GM19193 (cell line): ENCODE results near the gene CCDC61.

Experiments used
- POLR2A ChIP-seq: IDR thresholded peaks from 4 replicates; pipeline ENCODE4 v1.6.1; 2011; ENCODE audit not compliant: insufficient read depth, insufficient read length; ENCODE audit errors: extremely low read depth

The CCDC61 gene

DNA sequence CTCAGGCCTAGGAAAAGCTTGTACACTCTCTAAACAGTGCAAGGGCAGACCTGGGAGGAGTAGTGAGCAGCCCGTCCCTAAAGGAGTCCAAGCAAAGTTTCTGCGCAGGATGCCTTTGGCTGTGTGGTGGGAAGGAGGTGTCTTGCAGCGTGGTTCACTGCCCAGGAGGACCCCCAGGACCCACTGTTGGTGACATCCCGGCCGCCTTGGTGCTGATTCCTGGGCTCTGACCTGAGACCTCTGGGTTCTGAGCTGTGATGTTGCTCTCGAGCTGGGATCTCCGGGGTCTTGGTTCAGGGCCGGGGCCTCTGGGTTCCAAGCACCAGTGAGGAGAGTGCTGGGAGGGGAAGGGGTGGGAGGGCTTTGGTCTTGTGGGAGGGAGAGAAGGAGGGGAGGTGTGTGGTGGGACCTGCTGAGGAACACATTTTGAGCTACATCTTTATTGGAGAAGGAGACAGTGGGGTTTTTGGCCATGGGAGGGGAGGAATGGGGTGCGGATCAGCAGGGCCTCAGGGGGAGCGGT, 23.5 kb downstream of the CCDC61 start:
- no peak for TF ChIP-seq POLR2A

- no peak for TF ChIP-seq POLR2A
Observed at GRCh38 chr19:46019270-46019669, 24.0 kb downstream of the CCDC61 start.

DNA sequence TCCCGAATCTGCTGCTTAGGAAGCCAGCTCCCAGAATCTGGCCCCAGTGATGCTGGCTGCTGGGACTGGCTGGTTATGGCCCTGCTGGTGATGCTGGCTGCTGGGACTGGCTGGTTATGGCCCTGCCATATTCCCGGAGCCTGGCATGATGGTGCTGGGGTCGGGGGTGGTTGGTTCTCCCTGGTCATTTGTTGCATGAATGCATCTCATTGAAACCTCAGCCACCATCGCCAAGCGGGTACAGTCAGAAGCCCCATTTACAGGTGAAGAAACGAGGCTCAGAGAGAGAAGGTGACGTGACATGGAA, 25.5 kb downstream of the CCDC61 start:
- no peak for TF ChIP-seq POLR2A

DNA sequence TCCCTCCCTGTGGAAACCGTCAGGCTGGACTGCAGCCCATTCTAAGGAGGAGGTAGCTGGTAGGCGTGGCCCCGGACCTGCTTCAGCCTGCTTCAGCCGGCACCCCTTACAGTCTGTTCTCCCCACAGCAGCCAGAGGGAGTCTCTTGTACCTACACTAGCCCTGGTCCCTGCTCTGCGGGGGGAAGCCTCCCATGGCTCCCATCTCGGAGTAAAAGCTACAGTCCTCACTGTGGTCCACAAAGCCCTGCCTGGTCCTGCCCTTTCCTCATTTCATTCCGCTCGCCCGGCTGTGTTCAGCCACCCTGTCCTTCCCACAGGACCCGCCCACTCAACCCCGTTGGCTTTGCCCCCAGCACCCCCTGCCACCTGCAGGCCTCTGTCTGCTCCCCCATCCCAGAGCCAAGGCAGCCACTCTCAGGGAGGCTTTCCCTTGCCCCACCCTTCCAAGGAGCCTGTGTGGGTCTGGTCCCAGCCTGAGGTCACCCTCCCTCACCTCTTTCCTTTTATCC, 26.3 kb downstream of the CCDC61 start:
- no peak for TF ChIP-seq POLR2A

DNA sequence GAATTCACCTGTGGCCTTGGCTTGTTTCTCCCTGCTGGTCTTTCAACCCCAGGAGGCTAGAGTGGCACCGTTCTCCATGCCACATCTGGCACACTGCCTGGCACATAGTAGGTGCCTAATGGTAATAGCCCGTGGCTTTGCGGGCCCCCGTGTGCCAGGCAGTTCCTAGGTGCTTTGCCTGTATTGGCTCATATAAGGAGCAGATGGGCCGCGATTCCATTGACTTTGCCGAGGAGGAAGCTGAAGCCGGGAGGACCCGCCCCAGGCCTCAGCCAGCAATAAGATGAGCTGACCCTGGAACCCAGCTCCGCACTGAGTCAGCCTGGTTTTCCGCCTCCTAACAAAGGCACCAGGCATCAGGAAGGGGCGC, 26.8 kb downstream of the CCDC61 start:
- TF ChIP-seq POLR2A, result no peak

DNA sequence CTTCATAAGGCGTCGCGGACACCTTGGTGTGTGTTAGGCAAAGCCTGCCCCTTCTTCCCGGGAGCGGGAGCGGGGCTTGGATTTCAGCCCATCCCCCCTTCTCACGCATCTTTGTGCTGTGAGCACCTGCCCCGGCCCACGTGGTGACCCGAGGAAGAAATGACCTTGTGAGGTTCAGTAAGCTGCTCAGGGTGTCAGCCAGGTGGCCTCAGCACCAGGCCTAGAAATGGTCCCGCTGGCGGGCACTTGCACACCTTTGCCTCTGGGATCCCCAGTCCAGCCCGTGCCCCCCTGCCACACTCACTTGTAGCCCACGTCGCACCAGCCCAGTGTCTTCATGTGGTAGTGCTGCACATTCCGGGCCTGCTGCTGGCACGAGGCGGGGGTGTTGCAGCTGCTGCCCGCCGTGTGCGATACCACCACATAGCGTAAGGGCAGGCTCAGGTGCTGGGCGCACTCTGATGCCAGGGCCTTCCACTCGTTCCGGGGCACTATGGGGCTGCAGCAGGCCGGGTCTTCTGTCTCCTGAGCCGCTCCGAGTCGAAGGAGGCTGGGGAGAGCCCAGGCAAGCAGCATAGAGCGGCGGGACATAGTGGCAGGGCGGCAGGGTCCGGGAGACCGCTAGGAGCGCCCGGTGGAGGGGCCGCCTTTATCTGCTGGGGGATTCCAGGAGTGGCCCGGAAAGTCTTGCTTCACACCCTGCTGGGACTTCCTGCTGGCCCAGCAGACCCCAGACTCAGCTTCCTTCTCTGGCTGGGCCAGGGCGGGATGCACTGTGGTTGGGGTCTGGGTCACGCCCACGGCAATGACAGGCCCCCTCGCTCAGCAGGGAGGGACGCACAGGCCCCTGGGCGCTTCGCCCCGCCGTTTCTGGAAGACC, 27.4 kb downstream of the CCDC61 start, which contains the start of gene PGLYRP1:
Gene PGLYRP1, minus strand, starts transcription at position 623 of the 880 bp plus-strand sequence. Its CDS starts 32 bp downstream, at position 591.
- no peak for TF ChIP-seq POLR2A

DNA sequence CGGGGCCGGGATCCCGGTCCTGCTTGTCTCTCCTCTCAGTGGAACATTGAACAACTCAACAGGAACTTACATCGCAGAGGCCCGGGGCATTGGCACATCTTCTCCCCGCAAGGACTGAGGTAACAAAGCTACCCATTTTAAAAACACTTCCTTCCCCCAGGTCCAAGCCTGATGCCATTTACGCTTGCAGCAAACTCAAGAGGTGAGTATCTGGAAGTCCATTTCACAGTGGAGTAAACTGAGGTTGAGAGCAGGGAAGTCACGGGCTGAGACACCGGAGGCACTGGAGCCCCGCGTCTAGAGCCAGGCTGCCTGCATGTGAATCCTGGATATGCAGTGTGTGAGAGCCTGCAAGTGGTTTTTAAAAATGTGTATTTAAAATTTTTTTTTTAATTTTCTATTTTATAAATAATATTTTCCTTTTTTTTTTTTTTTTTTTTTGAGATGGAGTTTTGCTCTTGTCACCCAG, 28.1 kb downstream of the CCDC61 start:
- no peak for TF ChIP-seq POLR2A

- no peak for TF ChIP-seq POLR2A
Observed at GRCh38 chr19:46025835-46026234, 30.6 kb downstream of the CCDC61 start.

DNA sequence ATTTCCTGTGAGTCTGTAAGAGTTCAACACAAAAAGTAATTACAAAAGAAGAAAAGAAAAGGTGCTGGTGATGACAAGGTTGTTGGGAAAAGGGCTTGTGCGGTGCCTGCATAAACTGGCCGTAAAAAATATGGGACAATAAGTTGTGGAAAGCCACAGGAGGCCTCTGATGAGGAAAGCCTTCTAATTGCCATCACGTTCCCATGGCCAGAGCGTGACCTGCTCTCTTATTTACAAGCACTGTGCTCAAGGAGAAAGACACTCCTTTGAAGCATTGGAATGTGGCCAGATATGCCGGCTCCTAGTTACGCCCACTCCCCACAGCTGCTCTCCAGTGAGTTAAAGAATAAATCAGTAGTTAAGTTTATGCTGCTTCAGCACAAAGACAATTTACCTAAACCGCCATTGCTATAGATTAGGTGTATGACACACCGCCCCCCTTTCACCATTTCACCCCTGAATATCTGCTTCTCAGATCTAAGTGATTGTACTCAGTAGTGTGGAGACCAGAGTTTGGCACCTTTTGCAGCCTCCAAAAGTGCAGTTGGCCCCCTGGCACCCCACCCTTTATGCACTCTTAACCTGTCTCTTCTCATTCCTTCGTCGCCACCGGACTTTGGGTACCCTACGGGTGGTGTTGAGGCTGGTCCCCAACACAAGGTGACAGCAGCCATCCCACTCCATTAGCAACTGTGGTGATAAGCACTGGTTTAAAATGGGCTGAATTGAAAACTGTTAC, 35.7 kb downstream of the CCDC61 start:
- TF ChIP-seq POLR2A, result no peak

GRCh38 chr19:46031781-46032596, 36.7 kb downstream of the CCDC61 start:
- no peak for TF ChIP-seq POLR2A

GRCh38 chr19:46032597-46033025, 37.3 kb downstream of the CCDC61 start:
- TF ChIP-seq POLR2A, result no peak

DNA sequence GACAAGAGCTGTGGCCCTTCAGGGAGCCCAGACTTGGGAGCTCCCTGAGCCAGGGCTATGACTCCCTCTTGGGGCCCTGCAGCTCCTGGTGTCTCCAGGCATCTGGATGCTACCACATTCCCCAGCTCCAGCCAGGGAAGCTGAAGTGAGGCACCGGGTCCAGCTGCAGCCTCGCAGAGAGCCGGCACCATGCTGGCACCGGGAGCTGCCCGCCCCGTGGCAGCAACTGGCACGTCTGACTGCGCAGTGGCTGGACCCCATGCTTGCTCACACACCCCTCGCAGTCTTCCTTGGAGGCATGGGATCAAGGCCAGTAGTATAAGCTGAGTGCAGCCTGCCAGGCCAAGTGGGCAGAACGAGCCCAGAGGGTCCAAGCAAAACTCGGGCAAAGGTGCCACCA, 38.1 kb downstream of the CCDC61 start:
- TF ChIP-seq POLR2A, result no peak

- TF ChIP-seq POLR2A, result no peak
Observed at GRCh38 chr19:46035546-46035945, 40.3 kb downstream of the CCDC61 start.

GRCh38 chr19:46035986-46036743, 40.9 kb downstream of the CCDC61 start:
- no peak for TF ChIP-seq POLR2A
